Lung (tissue), 12 donors: ENCODE measurements around the gene MYL10. TPM values are rescaled to one million over a fixed set of nuclear protein-coding genes. Genes with fewer than 3 reads are reported as not detected.

Experiments
- ATAC-seq: fragments of 200-7000 bp; cut with Tn5 transposase; one replicate; pipeline ENCODE4 v1.9.1; 2020; ENCODE audit warnings: moderate number of reproducible peaks; ENCODE audit not compliant: insufficient read depth, low FRiP score
- DNase-seq, 3 donors: peaks; one replicate each; pipeline ENCODE4 v3.0.0-alpha.2; 2013 to 2017
- H3K27ac ChIP-seq, 2 donors: one replicate each; pipeline ENCODE4 v1.5.1; 2013; ENCODE audit warnings: mild to moderate bottlenecking in 2 of 2, moderate library complexity in 2 of 2, control low read depth in 1 of 2, inconsistent platforms in 1 of 2, low read depth in 1 of 2, low read length in 1 of 2
- H3K27me3 ChIP-seq, 3 donors: one replicate each; pipeline ENCODE4 v1.5.1; 2013; ENCODE audit warnings: low read length in 2 of 3; ENCODE audit not compliant: control insufficient read depth in 3 of 3, insufficient read depth in 3 of 3
- H3K36me3 ChIP-seq, 4 donors: one replicate each; pipeline ENCODE4 v1.5.1; 2013; ENCODE audit warnings: low read length in 4 of 4, mild to moderate bottlenecking in 1 of 4, moderate library complexity in 1 of 4; ENCODE audit not compliant: control insufficient read depth in 4 of 4, insufficient read depth in 4 of 4
- H3K4me1 ChIP-seq, 5 donors: one replicate each; pipeline ENCODE4 v1.5.1; 2013; ENCODE audit warnings: low read length in 5 of 5, mild to moderate bottlenecking in 2 of 5, moderate library complexity in 1 of 5; ENCODE audit not compliant: control insufficient read depth in 5 of 5, insufficient read depth in 5 of 5
- H3K4me3 ChIP-seq: one replicate; pipeline ENCODE4 v1.5.1; 2013; ENCODE audit warnings: mild to moderate bottlenecking, control low read depth, moderate library complexity
- H3K9ac ChIP-seq, 2 donors: one replicate each; pipeline ENCODE4 v1.5.1; 2013; ENCODE audit warnings: low read length in 2 of 2, control low read depth in 1 of 2; ENCODE audit not compliant: insufficient read depth in 1 of 2
- H3K9me3 ChIP-seq, 4 donors: one replicate each; pipeline ENCODE4 v1.5.1; 2013; ENCODE audit warnings: low read length in 3 of 4, mild to moderate bottlenecking in 1 of 4, moderate library complexity in 1 of 4; ENCODE audit not compliant: control insufficient read depth in 4 of 4, insufficient read depth in 3 of 4
- WGBS, 2 donors: extraction: QIAGEN DNeasy Blood & Tissue Kit; methylation state at CpG; one replicate each; pipeline ENCODE4 v1.1.7; 2013; 5-methylcytosine and 5-hydroxymethylcytosine counted together
- polyA plus RNA-seq, 2 donors: library from polyadenylated mRNA; stranded (reverse); fragments of 200-250 nt; gene quantifications; one replicate each; pipeline ENCODE4 v1.2.1, GENCODE V29; 2013
- total RNA-seq, 2 donors: library from RNA; depleted of rRNA in 1 of 2; stranded (reverse); fragments of >200 nt in 1 of 2; gene quantifications; one replicate each; pipeline ENCODE4 v1.2.1, GENCODE V29; 2014 to 2021
- TF ChIP-seq, protein P1 (sequence below): IDR thresholded peaks from 2 replicates; pipeline ENCODE4 v1.5.1; 2012; ENCODE audit warnings: mild to moderate bottlenecking; ENCODE audit errors: control extremely low read depth, extremely low read depth
- donor health status: control.
- donor health status: control.
- donor health status: Bipolar disorder and iron deficiency.
- donor health status: healthy.
- donor health status: DM: yes; HTN: yes; CAD: no.

Gene MYL10
- total and polyA plus RNA-seq, 4 donors = not detected

GRCh38 chr7:101588131-101588935 lies 40.8 kb downstream of the MYL10 start:
- H3K9ac ChIP-seq = no peak overlapping the region
- no peaks in the 10 kb centered on the region for H3K36me3 ChIP-seq
- no peaks in the 10 kb centered on the region for H3K4me1 ChIP-seq
- 84 to 88% methylated on average over 9 of the region's 9 CpGs for WGBS, 2 donors
- no peaks in the 10 kb centered on the region for H3K27me3 ChIP-seq
- H3K4me3 ChIP-seq = no peak overlapping the region
- DNase-seq (no peak), ATAC-seq (no peak)
- no peak overlapping the region for H3K27ac ChIP-seq
- H3K9me3 ChIP-seq = peaks cover 0 to 2% (median 0%) of the 10 kb centered on the region in 4 donors
- TF ChIP-seq, protein P1, sequence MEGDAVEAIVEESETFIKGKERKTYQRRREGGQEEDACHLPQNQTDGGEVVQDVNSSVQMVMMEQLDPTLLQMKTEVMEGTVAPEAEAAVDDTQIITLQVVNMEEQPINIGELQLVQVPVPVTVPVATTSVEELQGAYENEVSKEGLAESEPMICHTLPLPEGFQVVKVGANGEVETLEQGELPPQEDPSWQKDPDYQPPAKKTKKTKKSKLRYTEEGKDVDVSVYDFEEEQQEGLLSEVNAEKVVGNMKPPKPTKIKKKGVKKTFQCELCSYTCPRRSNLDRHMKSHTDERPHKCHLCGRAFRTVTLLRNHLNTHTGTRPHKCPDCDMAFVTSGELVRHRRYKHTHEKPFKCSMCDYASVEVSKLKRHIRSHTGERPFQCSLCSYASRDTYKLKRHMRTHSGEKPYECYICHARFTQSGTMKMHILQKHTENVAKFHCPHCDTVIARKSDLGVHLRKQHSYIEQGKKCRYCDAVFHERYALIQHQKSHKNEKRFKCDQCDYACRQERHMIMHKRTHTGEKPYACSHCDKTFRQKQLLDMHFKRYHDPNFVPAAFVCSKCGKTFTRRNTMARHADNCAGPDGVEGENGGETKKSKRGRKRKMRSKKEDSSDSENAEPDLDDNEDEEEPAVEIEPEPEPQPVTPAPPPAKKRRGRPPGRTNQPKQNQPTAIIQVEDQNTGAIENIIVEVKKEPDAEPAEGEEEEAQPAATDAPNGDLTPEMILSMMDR = no peak

- 49 to 63% methylated on average over 12 of the region's 12 CpGs for WGBS, 2 donors
- no peak for DNase-seq
- Histone ChIP-seq H3K9ac (no peak overlapping the region), H3K9me3 (peaks cover 0 to 7% (median 0%) of the 10 kb centered on the region in 4 donors), H3K27me3 (no peaks in the 10 kb centered on the region), H3K4me3 (no peak overlapping the region), H3K36me3 (no peaks in the 10 kb centered on the region), H3K27ac (no peak overlapping the region), H3K4me1 (no peaks in the 10 kb centered on the region)
- no peak for ATAC-seq
- TF ChIP-seq, protein P1 = no peak
These were observed 42.0 kb downstream of the MYL10 start for GRCh38 chr7:101586906-101587677.

- no peaks in the 10 kb centered on the region for H3K36me3 ChIP-seq
- H3K9ac ChIP-seq = no peak overlapping the region
- no peaks in the 10 kb centered on the region for H3K27me3 ChIP-seq
- DNase-seq (no peak), ATAC-seq (no peak)
- H3K4me1 ChIP-seq = no peaks in the 10 kb centered on the region
- H3K27ac ChIP-seq = no peak overlapping the region
- H3K4me3 ChIP-seq = no peak overlapping the region
- peaks cover 0 to 7% (median 0%) of the 10 kb centered on the region in 4 donors for H3K9me3 ChIP-seq
- WGBS, 2 donors = 76 to 79% methylated on average over 18 of the region's 18 CpGs
- TF ChIP-seq, protein P1 = no peak
These were observed 42.8 kb downstream of the MYL10 start for GRCh38 chr7:101586078-101586905.
